ENCODE measurements around the gene TBC1D25. TPM values are rescaled to one million over a fixed set of nuclear protein-coding genes. Genes with fewer than 3 reads are reported as not detected.

Gene TBC1D25
- total RNA-seq, 4 donors from 2014 or later: 8.1 to 27.7 (median 13.3) TPM

GRCh38 chrX:48558271-48558670, 18.8 kb downstream of the TBC1D25 start:
- Histone ChIP-seq H3K27me3 (no peaks in the 10 kb centered on the region), H3K27ac (no peak overlapping the region), H3K4me3 (no peak overlapping the region), H3K9me3 (no peaks in the 10 kb centered on the region), H3K4me1 (no peaks in the 10 kb centered on the region), H3K36me3 (peaks cover 0 to 3% (median 0%) of the 10 kb centered on the region in 4 donors)
- WGBS, 2 donors (ENCODE audit: low coverage in 1 of 2): 81% methylated on average over 3 to 4 of the region's 4 CpGs
- in situ Hi-C loops (cut with MboI; ENCODE audit: low pct_ligation_motif_present in 1 of 4, low pct_unique_long_range_greater_than_20kb in 1 of 4, low sequenced_read_pairs in 3 of 4) (no loop called here), intact Hi-C loops (cut with DNase I; ENCODE audit: low total_unique reads) (no loop called here)
- DNase-seq: no peak
- TF ChIP-seq CTCF (IDR thresholded peaks at IDR 0.05) (no peak), EP300 (IDR thresholded peaks at IDR 0.05; ENCODE audit: low read depth) (no peak), POLR2AphosphoS5 (IDR thresholded peaks at IDR 0.05) (no peak), POLR2A (IDR thresholded peaks at IDR 0.05) (no peak)

GRCh38 chrX:48559636-48560035, 20.1 kb downstream of the TBC1D25 start:
- Histone ChIP-seq H3K4me1 (no peaks in the 10 kb centered on the region), H3K4me3 (no peak overlapping the region), H3K27ac (no peak overlapping the region), H3K36me3 (peaks cover 0 to 3% (median 0%) of the 10 kb centered on the region in 4 donors), H3K9me3 (no peaks in the 10 kb centered on the region), H3K27me3 (no peaks in the 10 kb centered on the region)
- 96% methylated on average over 24 of the region's 24 CpGs; no CpG with 5 or more reads in 1 of the 2 donors for WGBS, 2 donors (ENCODE audit: low coverage in 1 of 2)
- in situ Hi-C loops (cut with MboI; ENCODE audit: low pct_ligation_motif_present in 1 of 4, low pct_unique_long_range_greater_than_20kb in 1 of 4, low sequenced_read_pairs in 3 of 4): no loop called here
- DNase-seq: no peak
- intact Hi-C loops (cut with DNase I; ENCODE audit: low total_unique reads): no loop called here
- no peak for TF ChIP-seq POLR2A (IDR thresholded peaks at IDR 0.05)
- TF ChIP-seq CTCF (IDR thresholded peaks at IDR 0.05): no peak
- TF ChIP-seq POLR2AphosphoS5 (IDR thresholded peaks at IDR 0.05): no peak
- TF ChIP-seq EP300 (IDR thresholded peaks at IDR 0.05; ENCODE audit: low read depth): no peak

GRCh38 chrX:48560056-48560455, 20.5 kb downstream of the TBC1D25 start:
- H3K36me3 ChIP-seq: peaks cover 0 to 3% (median 0%) of the 10 kb centered on the region in 4 donors

GRCh38 chrX:48560681-48561080, 21.2 kb downstream of the TBC1D25 start:
- no peak for DNase-seq
- 93% methylated on average over 12 of the region's 12 CpGs; no CpG with 5 or more reads in 1 of the 2 donors for WGBS, 2 donors (ENCODE audit: low coverage in 1 of 2)
- Histone ChIP-seq H3K27me3 (no peaks in the 10 kb centered on the region), H3K4me3 (no peak overlapping the region), H3K4me1 (no peaks in the 10 kb centered on the region), H3K9me3 (no peaks in the 10 kb centered on the region), H3K36me3 (peaks cover 0 to 3% (median 0%) of the 10 kb centered on the region in 4 donors), H3K27ac (no peak overlapping the region)
- TF ChIP-seq EP300 (IDR thresholded peaks at IDR 0.05; ENCODE audit: low read depth) (no peak), POLR2AphosphoS5 (IDR thresholded peaks at IDR 0.05) (no peak), POLR2A (IDR thresholded peaks at IDR 0.05) (no peak)
- in situ Hi-C loops (cut with MboI; ENCODE audit: low pct_ligation_motif_present in 1 of 4, low pct_unique_long_range_greater_than_20kb in 1 of 4, low sequenced_read_pairs in 3 of 4): no loop called here
- intact Hi-C loops (cut with DNase I; ENCODE audit: low total_unique reads): no loop called here

More at GRCh38 chrX:48560056-48560455, 20.5 kb downstream of the TBC1D25 start:
- WGBS, 2 donors (ENCODE audit: low coverage in 1 of 2): 91% methylated on average over 14 of the region's 14 CpGs; no CpG with 5 or more reads in 1 of the 2 donors
- no peak for DNase-seq
- Histone ChIP-seq H3K4me1 (no peaks in the 10 kb centered on the region), H3K27me3 (no peaks in the 10 kb centered on the region), H3K27ac (no peak overlapping the region), H3K4me3 (no peak overlapping the region), H3K9me3 (no peaks in the 10 kb centered on the region)
- in situ Hi-C loops (cut with MboI; ENCODE audit: low pct_ligation_motif_present in 1 of 4, low pct_unique_long_range_greater_than_20kb in 1 of 4, low sequenced_read_pairs in 3 of 4): no loop called here
- intact Hi-C loops (cut with DNase I; ENCODE audit: low total_unique reads): no loop called here
- TF ChIP-seq CTCF (IDR thresholded peaks at IDR 0.05) (no peak), POLR2AphosphoS5 (IDR thresholded peaks at IDR 0.05) (no peak)

- intact Hi-C loops (cut with DNase I; ENCODE audit: low total_unique reads): no loop called here
- Histone ChIP-seq H3K4me1 (no peaks in the 10 kb centered on the region), H3K4me3 (no peak overlapping the region), H3K36me3 (no peaks in the 10 kb centered on the region), H3K9me3 (no peaks in the 10 kb centered on the region), H3K27ac (no peak overlapping the region), H3K27me3 (no peaks in the 10 kb centered on the region)
- DNase-seq: no peak
- 47% methylated on average over 1 of the region's 1 CpG; no CpG with 5 or more reads in 1 of the 2 donors for WGBS, 2 donors (ENCODE audit: low coverage in 1 of 2)
- TF ChIP-seq CTCF (IDR thresholded peaks at IDR 0.05) (no peak), EP300 (IDR thresholded peaks at IDR 0.05; ENCODE audit: low read depth) (no peak), POLR2A (IDR thresholded peaks at IDR 0.05) (no peak), POLR2AphosphoS5 (IDR thresholded peaks at IDR 0.05) (no peak)
- in situ Hi-C loops (cut with MboI; ENCODE audit: low pct_ligation_motif_present in 1 of 4, low pct_unique_long_range_greater_than_20kb in 1 of 4, low sequenced_read_pairs in 3 of 4): no loop called here
Measured at GRCh38 chrX:48569958-48570357, 30.4 kb downstream of the TBC1D25 start.

Measured in transverse colon (tissue), 4 donors.